NB4 (cell line): Measurements from ENCODE around the gene ARHGEF12.

Source experiments
- DNase-seq: peaks from one replicate; pipeline ENCODE4 v3.0.0; 2010; ENCODE audit warnings: low read depth
- H3K4me3 ChIP-seq: one replicate; pipeline ENCODE4 v1.5.1; 2011; ENCODE audit warnings: mild to moderate bottlenecking, low read depth, low read length, moderate library complexity
- CTCF ChIP-seq: IDR thresholded peaks from one replicate; pipeline ENCODE4 v1.5.1; 2012; ENCODE audit warnings: low read depth, low read length
- MAX ChIP-seq: IDR thresholded peaks from 2 replicates; pipeline ENCODE4 v1.6.1; 2011; ENCODE audit warnings: low read depth, low read length
- MYC ChIP-seq: IDR thresholded peaks from 2 replicates; pipeline ENCODE4 v1.6.1; 2011; ENCODE audit warnings: low read depth, low read length
- POLR2A ChIP-seq: IDR thresholded peaks from 2 replicates; pipeline ENCODE4 v1.6.1; 2011; ENCODE audit warnings: mild to moderate bottlenecking; ENCODE audit not compliant: insufficient read length; ENCODE audit errors: extremely low read depth

The ARHGEF12 gene

GRCh38 chr11:120386774-120387371 lies 50.7 kb downstream of the ARHGEF12 start:
- H3K4me3 ChIP-seq = no peak overlapping the region
- DNase-seq = no peak
- no peak for TF ChIP-seq CTCF
- no peak for TF ChIP-seq MAX
- no peak for TF ChIP-seq MYC
- no peak for TF ChIP-seq POLR2A

GRCh38 chr11:120388261-120388660 lies 52.0 kb downstream of the ARHGEF12 start:
- TF ChIP-seq MAX (no peak), POLR2A (no peak), MYC (no peak), CTCF (no peak)
- no peak overlapping the region for H3K4me3 ChIP-seq
- no peak for DNase-seq

- DNase-seq = no peak
These were observed 53.7 kb downstream of the ARHGEF12 start for GRCh38 chr11:120389693-120390584.

GRCh38 chr11:120390585-120390922 lies 54.3 kb downstream of the ARHGEF12 start:
- DNase-seq = no peak
- TF ChIP-seq POLR2A (no peak), MAX (no peak), CTCF (no peak), MYC (no peak)
- no peak overlapping the region for H3K4me3 ChIP-seq

More at GRCh38 chr11:120389693-120390584, 53.7 kb downstream of the ARHGEF12 start:
- H3K4me3 ChIP-seq = no peak overlapping the region
- TF ChIP-seq CTCF = no peak
- no peak for TF ChIP-seq MYC
- TF ChIP-seq MAX = no peak
- no peak for TF ChIP-seq POLR2A

GRCh38 chr11:120391292-120391691 lies 55.1 kb downstream of the ARHGEF12 start:
- no peak for DNase-seq
- TF ChIP-seq CTCF (no peak), MAX (no peak)
- no peak overlapping the region for H3K4me3 ChIP-seq
